Kasumi-1 (cell line): Measurements from ENCODE around the gene TSSK3.

ENCODE experiments used
- DNase-seq, 2 experiments: peaks; one replicate each; lab custom pipeline; 2025; lab: John Stamatoyannopoulos, UW

TSSK3 gene, protein sequence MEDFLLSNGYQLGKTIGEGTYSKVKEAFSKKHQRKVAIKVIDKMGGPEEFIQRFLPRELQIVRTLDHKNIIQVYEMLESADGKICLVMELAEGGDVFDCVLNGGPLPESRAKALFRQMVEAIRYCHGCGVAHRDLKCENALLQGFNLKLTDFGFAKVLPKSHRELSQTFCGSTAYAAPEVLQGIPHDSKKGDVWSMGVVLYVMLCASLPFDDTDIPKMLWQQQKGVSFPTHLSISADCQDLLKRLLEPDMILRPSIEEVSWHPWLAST

DNA sequence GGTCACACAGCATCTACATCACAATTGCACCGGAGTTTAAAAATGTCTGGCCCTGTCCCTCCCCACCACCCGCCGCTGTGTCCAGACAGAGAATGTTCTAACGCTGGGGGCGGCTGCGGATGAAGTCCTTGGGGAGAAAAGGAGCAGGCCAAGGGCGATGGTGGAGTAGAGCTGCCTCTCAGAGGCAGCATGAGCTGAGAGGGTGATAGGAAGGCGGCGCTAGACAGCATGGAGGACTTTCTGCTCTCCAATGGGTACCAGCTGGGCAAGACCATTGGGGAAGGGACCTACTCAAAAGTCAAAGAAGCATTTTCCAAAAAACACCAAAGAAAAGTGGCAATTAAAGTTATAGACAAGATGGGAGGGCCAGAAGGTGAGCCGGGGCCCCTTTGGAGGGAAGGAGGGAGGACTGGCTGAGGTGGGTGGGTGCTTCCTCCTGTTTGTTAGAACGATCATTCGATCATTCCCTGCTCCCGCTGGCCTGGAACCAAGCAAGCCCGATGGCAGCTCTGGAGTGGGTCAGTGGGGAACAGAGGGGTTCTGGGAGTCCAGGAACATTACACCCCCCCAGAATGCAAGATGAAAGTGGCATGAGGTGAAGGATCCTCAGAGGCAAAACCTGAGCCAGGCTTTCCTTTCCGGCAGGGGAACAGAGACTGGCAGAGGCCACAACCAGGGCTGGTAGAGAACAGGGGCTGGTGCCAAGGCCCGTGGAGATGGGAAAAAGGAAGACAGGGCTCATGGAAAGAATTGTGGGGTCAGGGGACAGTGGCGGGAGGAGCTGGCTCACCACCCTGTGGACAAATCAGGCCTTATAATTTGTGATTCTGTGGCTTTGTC, at the start of gene TSSK3, which contains the start of gene FAM229A:
TSSK3 (plus strand) TSS at position 66 of the 840 bp plus-strand sequence; CDS start at position 229, 163 bp downstream.
FAM229A (minus strand) TSS at position 12 of the 840 bp plus-strand sequence. CDS start 394 bp downstream, outside the sequence.
- DNase-seq: no peak

DNA sequence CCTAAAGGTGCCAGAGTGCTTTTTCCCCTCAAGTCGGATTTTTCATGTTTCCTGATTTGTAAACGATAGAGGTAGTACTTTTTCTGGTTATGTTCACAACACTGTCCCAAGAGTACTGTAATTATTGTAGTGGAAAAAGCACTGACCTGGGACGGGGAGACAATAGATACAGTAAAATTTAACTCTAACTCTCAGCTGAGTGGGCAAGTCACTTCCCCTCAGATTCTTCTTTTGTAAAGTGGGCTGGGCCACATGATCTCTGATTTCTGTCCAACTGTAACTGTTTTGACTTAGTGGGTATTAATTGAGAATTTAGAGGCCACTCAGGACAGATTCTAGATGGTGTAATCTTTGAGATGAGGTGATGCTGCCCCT, 45.4 kb upstream of the TSSK3 start:
- DNase-seq: no peak

DNA sequence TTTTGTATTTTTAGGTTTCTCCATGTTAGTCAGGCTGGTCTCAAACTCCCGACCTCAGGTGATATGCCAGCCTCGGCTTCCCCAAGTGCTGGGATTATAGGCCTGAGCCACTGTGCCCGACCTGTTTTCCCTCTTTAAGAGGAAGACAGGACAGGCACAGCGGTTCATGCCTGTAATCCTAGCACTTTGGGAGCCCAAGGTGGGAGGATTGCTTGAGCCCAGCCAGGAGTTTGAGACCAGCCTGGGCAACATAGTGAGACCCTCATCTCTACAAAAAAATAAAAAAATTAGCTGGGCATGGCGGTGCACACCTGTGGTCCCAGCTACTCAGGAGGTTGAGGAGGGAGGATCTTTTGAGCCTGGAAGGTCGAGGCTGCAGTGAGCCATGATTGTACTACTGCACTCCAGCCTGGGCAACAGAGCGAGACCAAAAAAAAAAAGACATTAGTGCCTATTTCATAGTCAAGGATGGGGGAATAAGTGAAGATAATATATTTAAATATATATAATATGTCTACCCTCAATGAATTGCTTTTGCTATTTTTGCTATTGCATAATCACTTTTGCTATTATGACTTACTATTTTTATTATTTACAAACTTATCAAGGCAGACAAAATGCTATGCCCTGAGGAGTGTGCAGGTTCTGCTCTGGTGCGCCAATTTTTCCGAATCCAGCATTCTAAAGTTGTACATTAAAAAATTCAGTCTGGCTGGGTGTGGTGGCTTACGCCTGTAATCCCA, 44.0 kb upstream of the TSSK3 start:
- no peak for DNase-seq

DNA sequence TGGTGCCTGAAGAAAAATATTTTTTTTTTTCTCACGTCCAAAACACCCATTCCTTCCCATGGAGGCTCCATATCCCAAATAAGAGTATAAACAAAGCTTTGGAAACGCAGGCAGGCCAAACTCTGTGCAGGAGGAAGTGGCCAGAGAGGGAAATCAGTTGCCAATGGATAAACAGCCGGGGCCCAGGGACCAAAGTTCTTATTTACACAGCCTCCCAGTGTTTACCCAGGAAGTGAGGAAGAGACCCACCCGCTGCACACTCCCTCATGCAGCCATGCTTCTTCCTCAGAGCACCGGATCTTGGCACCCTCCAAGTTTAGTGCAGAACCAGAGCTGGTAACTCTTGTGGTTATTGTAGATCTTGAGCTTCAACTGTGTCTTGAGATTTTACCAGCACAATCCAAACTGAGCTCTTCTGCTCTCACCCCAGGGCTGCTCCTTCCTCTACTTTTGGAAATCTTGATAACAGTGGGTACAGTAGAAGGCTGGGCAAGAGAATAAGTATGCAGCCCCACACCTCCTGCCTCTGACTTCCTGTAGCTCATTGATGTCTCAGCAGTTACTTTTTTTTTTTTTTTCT, 40.5 kb upstream of the TSSK3 start:
- peak in 1 of 2 experiments; percentile 11 for DNase-seq

DNA sequence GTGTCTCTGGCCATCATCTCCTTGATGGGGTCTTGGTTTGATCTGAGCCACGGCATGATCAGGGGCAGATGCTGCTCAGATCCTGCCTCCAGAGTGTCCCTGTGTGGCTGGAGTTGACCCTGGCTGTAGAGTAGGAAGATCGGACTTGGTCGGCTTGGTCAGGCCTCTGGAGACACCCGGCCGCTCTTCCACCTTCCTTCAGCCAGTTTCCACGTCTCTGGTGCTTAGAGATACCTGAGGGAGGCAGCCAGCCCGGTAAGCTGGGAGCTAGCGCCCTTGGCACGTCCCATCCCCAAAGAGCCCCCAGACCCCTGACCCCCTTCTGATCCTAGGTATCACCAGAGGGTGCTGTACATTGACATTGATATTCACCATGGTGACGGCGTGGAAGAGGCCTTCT, 35.1 kb upstream of the TSSK3 start:
- DNase-seq: no peak

DNA sequence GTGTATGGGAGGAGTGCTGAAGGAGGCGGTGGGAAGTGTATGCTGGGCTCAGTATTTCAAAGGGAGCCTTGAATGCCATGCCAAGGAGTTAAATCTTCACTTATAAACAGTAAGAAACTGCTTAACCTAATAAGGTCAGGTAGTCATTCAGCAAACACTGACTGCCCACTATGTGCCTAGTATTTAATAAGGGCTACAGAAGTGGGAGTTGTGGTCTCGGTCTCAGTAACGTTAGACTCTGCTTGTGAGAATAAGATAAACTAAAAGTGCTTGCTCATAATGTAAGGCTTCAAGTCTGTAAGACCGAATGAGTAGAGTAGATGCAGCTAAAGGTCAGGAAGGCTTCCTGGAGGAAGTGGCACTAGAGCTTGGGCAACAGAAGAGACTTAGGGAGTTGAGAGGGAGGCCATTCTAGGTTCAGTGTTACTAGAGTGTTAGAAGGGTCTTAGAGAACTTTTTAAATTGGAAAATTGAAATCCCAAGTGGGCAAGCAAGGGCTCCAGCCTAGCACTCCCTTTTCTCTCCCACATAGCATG, 32.3 kb upstream of the TSSK3 start:
- no peak for DNase-seq

DNA sequence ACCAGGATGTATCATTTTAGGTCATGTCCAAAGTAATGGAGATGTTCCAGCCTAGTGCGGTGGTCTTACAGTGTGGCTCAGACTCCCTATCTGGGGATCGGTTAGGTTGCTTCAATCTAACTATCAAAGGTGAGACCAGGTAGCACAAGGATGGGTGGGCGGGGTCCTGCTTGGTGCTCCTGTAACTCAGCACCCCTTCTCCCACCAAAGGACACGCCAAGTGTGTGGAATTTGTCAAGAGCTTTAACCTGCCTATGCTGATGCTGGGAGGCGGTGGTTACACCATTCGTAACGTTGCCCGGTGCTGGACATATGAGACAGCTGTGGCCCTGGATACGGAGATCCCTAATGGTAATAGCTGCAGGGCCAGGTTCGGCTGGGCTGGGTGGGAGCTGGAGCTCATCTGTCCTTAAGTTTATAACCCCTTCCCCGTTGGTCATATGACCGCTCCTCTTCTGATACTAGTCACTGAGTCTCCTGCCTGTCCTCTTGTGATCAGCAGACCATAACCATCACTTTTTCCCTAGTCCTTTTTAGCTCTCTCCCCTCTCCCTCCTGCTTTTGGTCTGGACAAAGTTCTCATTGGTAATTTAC, 31.7 kb upstream of the TSSK3 start:
- DNase-seq: no peak

DNA sequence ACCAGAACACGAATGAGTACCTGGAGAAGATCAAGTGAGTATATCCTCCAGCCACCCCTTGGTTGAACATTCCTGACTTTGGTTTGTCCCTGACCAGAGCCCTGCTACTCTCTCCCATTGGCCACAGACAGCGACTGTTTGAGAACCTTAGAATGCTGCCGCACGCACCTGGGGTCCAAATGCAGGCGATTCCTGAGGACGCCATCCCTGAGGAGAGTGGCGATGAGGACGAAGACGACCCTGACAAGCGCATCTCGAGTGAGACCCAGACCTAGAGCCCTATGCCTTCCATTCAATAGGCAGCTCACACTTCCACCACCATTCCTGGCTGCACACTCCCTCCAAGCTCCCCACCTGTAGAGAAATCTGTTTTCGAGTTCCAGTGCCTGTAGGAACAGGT, 30.8 kb upstream of the TSSK3 start:
- DNase-seq: no peak

DNA sequence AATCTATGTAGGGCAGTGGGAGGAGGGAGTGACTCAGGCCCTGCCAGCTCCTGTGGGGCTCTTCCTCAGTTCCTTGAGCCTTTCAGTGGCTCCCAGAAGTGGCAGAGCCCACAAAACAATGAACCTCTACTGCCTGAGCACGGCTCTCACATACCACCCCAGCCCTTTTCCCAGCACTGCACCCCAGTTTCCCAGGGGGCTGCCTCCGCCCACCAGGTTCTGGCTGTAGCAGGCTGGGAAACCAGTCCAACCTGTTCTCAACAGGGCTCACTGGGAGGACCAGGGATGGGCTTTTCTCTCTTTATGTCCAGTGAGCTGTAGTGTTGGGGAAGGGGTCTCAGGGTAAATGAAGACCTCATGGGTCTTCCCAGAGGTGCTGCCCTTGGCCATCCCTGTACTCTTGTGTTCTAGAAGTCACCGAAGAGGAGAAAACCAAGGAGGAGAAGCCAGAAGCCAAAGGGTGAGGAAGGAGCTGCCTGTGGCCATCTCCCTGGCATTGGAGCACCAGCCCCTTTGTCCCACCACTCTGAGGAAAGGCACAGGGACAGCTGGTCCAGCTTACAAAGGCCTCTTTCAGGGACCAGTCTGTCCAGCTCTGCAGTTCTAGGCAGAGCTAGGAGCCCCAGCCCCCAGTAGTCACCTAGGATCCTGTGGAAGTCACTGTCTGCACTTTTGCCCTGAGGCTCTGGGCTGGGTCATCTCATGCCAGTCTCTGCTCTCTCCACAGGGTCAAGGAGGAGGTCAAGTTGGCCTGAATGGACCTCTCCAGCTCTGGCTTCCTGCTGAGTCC, 29.9 kb upstream of the TSSK3 start:
- no peak for DNase-seq

DNA sequence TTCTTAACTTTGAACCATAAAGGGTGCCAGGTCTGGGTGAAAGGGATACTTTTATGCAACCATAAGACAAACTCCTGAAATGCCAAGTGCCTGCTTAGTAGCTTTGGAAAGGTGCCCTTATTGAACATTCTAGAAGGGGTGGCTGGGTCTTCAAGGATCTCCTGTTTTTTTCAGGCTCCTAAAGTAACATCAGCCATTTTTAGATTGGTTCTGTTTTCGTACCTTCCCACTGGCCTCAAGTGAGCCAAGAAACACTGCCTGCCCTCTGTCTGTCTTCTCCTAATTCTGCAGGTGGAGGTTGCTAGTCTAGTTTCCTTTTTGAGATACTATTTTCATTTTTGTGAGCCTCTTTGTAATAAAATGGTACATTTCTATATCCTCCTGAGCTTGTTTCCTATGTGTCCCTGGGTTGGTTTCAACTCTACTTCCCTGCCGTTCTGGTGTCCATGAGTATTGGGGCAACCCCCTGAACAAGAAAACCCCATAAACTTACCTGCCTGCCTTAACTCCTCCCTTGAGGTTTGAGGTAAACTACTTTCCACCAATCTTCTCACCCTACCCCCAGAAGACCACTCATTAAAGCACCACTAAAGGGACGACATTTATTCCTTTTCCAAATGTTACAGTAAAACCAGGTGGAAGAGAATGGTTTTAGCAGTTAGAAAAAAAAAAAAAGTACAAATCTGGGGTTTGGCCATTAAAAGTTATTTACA, 28.9 kb upstream of the TSSK3 start:
- no peak for DNase-seq

DNA sequence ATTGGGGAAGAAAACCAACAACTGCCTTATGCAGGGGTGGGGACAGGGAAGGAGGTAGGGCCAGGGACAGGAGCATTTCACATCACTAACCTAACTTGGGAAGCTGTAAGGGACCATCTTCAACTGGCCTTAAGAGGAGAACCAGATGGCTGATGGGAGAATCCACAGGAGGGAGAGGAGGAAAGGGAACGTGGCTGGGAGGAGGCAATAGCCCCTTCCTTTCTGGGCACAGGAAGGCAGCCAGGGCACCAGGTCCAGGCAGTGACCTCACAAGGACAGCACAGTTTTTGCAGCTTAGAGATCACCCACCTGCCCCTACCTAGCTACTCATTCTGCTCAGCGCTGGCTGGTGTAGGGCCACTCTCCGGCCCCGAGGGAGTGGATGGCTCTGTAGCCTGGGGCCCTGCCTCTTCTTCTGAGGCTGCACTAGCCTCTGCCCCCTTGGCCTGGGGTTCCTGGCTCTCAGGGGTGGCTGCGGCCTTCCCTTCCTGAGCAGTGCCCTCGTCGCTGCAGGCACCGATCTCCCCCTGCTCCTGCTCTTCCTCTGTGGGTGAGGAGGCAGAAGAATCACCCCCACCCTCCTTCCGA, 28.0 kb upstream of the TSSK3 start:
- no peak for DNase-seq

DNA sequence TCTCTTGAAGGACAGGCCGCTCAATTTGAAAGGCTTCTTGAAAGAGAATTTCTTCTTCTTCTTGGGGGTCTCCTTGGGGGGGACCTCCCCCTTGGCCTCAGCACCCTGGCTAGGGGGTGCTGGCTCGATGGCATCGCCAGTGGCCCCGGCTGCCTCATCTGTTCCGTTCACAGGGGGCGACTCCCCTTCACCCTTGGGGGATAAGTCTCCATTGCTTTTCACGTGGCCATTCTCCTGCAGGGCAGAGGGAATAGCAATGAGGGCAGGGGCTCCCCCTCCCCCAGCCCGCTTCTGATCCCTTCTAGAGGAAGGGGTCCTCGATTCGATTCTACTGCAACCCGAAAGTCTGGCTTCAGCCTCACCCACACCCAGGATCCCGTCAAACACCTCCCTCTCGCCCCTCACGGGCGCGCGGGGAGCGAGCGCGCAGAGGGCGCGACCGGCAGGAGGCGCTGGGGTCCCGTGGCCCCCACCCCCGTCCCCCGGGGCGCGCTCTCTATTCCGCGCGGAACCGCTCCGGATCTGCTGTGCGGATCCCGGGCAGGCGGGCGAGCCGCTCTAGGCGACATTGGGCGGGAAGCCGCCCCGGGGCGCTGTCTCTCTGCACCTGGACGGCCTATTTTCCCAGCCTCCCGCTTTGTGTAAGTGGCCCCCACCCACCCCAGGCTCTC, 27.3 kb upstream of the TSSK3 start:
- peak; percentile 33 to 41 for DNase-seq

DNA sequence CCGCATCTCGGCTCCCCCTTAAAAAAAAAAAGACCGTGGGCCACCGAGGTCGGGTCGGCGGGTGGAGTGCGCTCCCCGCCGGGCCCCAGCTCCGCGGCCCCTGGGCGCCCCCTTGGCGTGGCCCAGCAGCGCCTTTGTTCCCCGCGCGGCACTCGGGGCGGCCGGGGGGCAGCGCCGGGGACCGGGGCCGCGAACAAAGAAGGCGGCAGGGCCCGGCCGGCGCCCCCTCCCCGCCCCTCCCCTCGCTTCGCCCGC, 26.9 kb upstream of the TSSK3 start:
- no peak for DNase-seq

DNA sequence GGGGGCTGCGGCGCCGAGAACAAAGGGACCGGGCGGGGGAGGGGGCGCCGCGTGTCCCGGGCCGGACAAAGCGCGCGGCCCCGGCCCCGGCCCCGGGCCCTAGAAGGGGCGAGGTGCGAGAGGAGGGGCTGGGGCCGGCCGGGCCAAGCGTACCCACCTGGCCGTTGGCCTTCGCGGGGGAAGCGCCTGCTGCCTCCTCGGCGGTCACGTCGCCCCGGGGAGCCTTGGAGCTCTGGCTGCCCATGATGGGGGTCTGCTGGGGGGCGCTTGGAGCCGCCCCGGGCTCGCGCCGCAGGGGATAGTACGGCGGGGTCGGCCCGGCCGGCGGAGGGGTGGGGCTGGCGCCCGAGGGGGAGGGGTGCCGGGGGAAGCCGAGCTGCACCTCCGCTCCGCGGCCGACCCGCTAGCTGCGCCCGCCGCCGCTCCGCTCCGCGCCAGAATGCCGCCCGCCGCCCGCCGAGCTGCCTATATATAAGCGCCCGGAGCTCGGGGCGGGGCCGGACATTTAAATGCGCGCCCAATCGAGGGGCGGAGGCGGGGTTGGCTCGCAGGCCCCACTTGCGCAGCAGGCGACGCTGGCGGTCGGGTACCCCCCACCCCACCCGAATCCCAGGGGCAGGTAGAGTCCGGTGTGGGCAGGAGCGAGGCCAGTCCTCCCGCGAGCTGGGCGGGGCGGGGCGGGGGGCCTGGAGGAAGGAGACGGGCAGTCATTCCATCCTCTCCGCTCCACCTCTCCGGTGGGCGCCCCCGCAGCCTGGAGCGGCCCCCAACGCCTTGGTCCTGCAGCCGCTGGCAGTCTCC, 26.3 kb upstream of the TSSK3 start, which contains the start of gene MARCKSL1:
MARCKSL1 (minus strand) TSS at position 444 of the 801 bp plus-strand sequence; CDS start at position 244, 200 bp downstream.
- peak; percentile 40 to 50 for DNase-seq

DNA sequence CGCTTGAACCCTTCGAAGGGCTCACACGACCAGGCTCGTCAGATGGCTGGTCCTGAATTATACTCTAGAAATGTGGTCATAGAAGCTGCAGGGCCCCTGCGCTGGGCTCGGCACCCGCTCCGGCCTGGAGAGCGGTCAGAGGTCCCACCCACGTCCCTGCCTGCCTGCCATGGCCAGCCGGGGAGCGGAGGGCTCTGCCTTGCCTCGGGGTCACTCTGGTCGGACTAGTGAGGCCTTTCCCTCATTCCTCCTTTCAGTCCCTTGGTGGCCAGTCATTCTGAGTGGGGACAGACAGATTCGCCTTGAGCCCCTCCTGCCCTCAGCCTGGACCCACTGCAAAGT, 25.8 kb upstream of the TSSK3 start:
- no peak for DNase-seq

DNA sequence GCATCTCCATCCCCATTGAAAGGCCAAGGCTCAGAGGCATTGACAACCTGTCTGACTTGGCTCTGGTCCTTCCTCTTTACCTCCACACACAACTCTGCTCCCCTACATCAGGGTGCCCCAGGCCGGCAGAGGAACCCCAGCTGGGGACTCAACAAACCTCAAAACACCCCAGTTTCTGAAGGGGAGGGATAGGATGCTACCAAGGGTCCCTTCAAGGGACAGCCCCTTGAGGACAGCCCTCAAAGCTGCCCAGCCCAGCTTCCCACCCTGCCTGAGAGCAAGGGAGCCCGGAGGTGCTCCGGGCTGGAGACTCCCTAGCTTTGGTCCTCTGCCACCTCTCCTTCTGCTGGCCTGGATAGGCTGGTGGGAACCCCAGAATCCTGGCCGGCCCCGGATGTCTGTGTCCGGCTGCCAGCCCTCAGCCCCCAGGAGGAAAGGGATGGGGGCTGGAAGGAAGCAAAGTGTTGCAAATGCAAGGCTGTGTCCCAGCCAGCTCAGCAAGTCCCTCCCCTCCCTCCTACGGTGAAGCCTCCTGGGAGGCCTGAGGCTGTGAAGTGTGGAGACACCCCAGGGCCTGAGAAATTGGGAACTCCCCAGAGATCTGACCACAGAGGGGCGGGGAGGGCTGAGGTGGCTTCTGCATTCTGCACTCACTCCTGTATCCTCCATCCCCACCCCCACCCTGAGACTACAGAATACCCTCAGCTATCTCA, 25.2 kb upstream of the TSSK3 start:
- DNase-seq: peak; percentile 90 to 93

DNA sequence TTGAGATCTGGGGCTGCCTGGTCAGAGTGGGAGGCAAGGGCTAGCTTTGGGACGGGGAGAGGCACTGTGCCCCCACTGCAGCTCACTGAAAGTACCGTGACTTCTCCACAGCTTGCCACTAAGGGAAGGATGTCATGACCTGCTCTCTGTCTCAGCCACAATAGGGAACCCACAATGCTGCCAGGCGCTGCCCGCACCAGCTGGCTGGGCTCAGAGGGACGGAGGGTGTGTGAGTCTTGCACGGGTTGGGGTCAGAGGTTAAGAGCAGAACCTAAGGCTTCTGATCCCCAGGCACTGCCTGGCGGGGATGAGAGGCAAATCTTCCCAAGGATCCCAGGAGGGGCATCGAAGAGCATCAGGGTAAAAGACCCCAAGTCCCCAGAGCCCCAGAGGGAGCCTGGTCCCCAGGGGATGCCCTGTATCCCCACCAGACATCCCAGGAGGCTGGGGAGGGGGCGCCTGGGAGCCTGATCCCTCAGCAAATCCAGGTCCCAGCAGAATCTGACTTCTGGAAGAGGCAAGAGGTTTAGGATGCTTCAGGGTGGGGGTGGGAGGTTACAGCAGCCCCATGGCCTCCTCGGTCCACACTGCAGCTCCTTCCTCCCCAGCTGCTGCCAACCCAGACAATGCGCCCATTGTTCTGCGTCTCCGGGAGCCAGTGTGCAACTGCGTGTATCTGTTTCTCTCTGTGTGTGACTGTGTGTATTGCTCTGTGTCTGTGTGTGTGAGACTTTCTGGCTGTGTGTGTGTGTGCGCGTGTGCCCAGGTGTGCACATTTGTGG, 24.3 kb upstream of the TSSK3 start:
- DNase-seq: no peak
